WTC11 (cell line): Measurements from ENCODE around the gene KSR2. TPM values are rescaled to one million over a fixed set of nuclear protein-coding genes. Genes with fewer than 3 reads are reported as not detected.

Experiments used
- ATAC-seq: fragments of 200-7000 bp; cut with Tn5 transposase; 2 replicates; pipeline ENCODE4 v1.10.0; 2021; ENCODE audit warnings: mild to moderate bottlenecking, moderate library complexity
- CTCF ChIA-PET: fragments of 300-600 bp; sonication (Branson Sonifier 250); formaldehyde crosslinking; loops from one replicate; lab custom pipeline; 2021; ENCODE audit warnings: antibody characterized with exemption; lab: Charles Lee
- POLR2A ChIA-PET: fragments of 350-600 bp; sonication (Branson Sonifier 250); formaldehyde crosslinking; loops from one replicate; lab custom pipeline; 2021; ENCODE audit warnings: antibody characterized with exemption; lab: Charles Lee
- DNase-seq: peaks from one replicate; pipeline ENCODE4 v3.0.0; 2021; ENCODE audit warnings: low spot score
- H3K27ac Mint-ChIP-seq: 2 replicates; pipeline ENCODE4 v1.8.0; 2021; ENCODE audit warnings: mixed read lengths
- H3K27me3 Mint-ChIP-seq: 2 replicates; pipeline ENCODE4 v1.8.0; 2021; ENCODE audit warnings: low read depth, mild to moderate bottlenecking, moderate library complexity, mixed read lengths
- H3K36me3 Mint-ChIP-seq: 2 replicates; pipeline ENCODE4 v1.8.0; 2021; ENCODE audit warnings: mixed read lengths
- H3K4me1 Mint-ChIP-seq: 2 replicates; pipeline ENCODE4 v1.8.0; 2022; ENCODE audit warnings: mixed read lengths
- H3K4me3 Mint-ChIP-seq: 2 replicates; pipeline ENCODE4 v1.8.0; 2021; ENCODE audit warnings: mild to moderate bottlenecking, moderate library complexity, mixed read lengths
- H3K9me3 Mint-ChIP-seq: 2 replicates; pipeline ENCODE4 v1.8.0; 2021; ENCODE audit warnings: mixed read lengths
- CREM ChIP-seq: sonication (generic); formaldehyde crosslinking; IDR thresholded peaks from 2 replicates; pipeline ENCODE4 v1.8.1; 2022; ENCODE audit warnings: mild to moderate bottlenecking, missing genetic modification reagents, moderate library complexity
- GTF2I ChIP-seq: fragments of 250-450 bp; sonication (Bioruptor Pico); conservative IDR thresholded peaks from 2 replicates; pipeline ENCODE4 v1.4.0; 2021; ENCODE audit warnings: mild to moderate bottlenecking
- IRF2 ChIP-seq: sonication (generic); formaldehyde crosslinking; IDR thresholded peaks from 2 replicates; pipeline ENCODE4 v1.8.0; 2022; ENCODE audit warnings: low read depth, missing genetic modification reagents, borderline replicate concordance
- NR2C2 ChIP-seq: sonication (generic); formaldehyde crosslinking; IDR thresholded peaks from 2 replicates; pipeline ENCODE4 v1.8.0; 2022; ENCODE audit warnings: mild to moderate bottlenecking, missing genetic modification reagents
- NR3C1 ChIP-seq: sonication (generic); formaldehyde crosslinking; conservative IDR thresholded peaks from 2 replicates; pipeline ENCODE4 v1.8.1; 2023; ENCODE audit warnings: low read depth, mild to moderate bottlenecking, missing genetic modification reagents
- SMAD4 ChIP-seq: sonication (generic); formaldehyde crosslinking; IDR thresholded peaks from 2 replicates; pipeline ENCODE4 v1.8.0; 2022; ENCODE audit warnings: mild to moderate bottlenecking, missing genetic modification reagents
- ZNF219 ChIP-seq: sonication (generic); formaldehyde crosslinking; IDR thresholded peaks from 2 replicates; pipeline ENCODE4 v1.8.0; 2023; ENCODE audit warnings: missing genetic modification reagents, mild to moderate bottlenecking, borderline replicate concordance
- ZNF317 ChIP-seq: sonication (generic); formaldehyde crosslinking; IDR thresholded peaks from 2 replicates; pipeline ENCODE4 v1.8.1; 2023; ENCODE audit warnings: low read depth, mild to moderate bottlenecking, moderate library complexity, missing genetic modification reagents, borderline replicate concordance
- total RNA-seq: library from RNA; stranded (reverse); gene quantifications from 3 replicates; pipeline ENCODE4 v1.2.3, GENCODE V29; 2021
- TF ChIP-seq, protein P1 (sequence below): fragments of 250-450 bp; sonication (Bioruptor Pico); IDR thresholded peaks from 2 replicates; pipeline ENCODE4 v1.8.0; 2021; ENCODE audit warnings: mild to moderate bottlenecking
- TF ChIP-seq, protein P2 (sequence below): sonication (generic); formaldehyde crosslinking; IDR thresholded peaks from 2 replicates; pipeline ENCODE4 v1.8.0; 2023; ENCODE audit warnings: missing genetic modification reagents, mild to moderate bottlenecking, borderline replicate concordance
- TF ChIP-seq, protein P3 (sequence below): sonication (generic); formaldehyde crosslinking; IDR thresholded peaks from 2 replicates; pipeline ENCODE4 v1.8.0; 2022; ENCODE audit warnings: mild to moderate bottlenecking, missing genetic modification reagents
- TF ChIP-seq, protein P4 (sequence below): sonication (generic); formaldehyde crosslinking; IDR thresholded peaks from 2 replicates; pipeline ENCODE4 v1.8.0; 2022; ENCODE audit warnings: mild to moderate bottlenecking, missing genetic modification reagents
- TF ChIP-seq, protein P5 (sequence below): fragments of 250-450 bp; sonication (Bioruptor Pico); IDR thresholded peaks from 2 replicates; pipeline ENCODE4 v1.9.0; 2021; ENCODE audit warnings: moderate library complexity, mild to moderate bottlenecking, inconsistent platforms, borderline replicate concordance
- TF ChIP-seq, protein P6 (sequence below): sonication (generic); formaldehyde crosslinking; IDR thresholded peaks from 2 replicates; pipeline ENCODE4 v1.8.1; 2023; ENCODE audit warnings: mild to moderate bottlenecking, missing genetic modification reagents, moderate library complexity
- TF ChIP-seq, protein P7 (sequence below): fragments of 250-450 bp; sonication (Bioruptor Pico); IDR thresholded peaks from 2 replicates; pipeline ENCODE4 v1.9.0; 2021; ENCODE audit warnings: mild to moderate bottlenecking
- TF ChIP-seq, protein P8 (sequence below): sonication (generic); formaldehyde crosslinking; IDR thresholded peaks from 2 replicates; pipeline ENCODE4 v1.8.1; 2023; ENCODE audit warnings: mild to moderate bottlenecking, missing genetic modification reagents

KSR2 gene
- total RNA-seq, 1 experiment from 2014 or later: 2.4 TPM

DNA sequence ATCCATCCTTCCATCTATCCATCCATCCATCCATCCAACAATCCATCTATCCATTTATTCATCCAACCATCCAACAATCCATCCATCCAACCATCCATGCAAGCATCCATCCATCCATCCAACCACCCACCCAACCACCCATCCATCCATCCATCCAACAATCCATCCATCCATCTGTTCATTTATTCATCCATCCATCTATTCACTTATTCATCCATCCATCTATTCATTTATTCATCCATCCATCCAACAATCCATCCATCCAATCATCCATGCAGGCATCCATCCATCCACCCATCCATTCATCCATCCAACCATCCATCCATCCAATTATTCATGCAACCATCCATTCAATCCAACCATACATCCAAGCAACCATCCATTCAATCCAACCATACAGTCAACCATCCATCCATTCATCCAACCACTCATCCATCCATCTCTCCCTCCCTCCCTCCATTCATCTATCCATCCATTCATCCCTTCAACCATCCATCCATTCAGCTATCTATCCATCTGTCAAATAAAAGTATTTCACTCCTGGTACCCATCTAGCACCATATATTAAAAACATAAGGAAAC, 86.1 kb downstream of the KSR2 start (continued):
- TF ChIP-seq, protein P1, sequence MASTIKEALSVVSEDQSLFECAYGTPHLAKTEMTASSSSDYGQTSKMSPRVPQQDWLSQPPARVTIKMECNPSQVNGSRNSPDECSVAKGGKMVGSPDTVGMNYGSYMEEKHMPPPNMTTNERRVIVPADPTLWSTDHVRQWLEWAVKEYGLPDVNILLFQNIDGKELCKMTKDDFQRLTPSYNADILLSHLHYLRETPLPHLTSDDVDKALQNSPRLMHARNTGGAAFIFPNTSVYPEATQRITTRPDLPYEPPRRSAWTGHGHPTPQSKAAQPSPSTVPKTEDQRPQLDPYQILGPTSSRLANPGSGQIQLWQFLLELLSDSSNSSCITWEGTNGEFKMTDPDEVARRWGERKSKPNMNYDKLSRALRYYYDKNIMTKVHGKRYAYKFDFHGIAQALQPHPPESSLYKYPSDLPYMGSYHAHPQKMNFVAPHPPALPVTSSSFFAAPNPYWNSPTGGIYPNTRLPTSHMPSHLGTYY (CRISPR knock-in tag): no peak
- no peak for TF ChIP-seq ZNF219 (CRISPR knock-in tag)
- TF ChIP-seq IRF2 (CRISPR knock-in tag): no peak

DNA sequence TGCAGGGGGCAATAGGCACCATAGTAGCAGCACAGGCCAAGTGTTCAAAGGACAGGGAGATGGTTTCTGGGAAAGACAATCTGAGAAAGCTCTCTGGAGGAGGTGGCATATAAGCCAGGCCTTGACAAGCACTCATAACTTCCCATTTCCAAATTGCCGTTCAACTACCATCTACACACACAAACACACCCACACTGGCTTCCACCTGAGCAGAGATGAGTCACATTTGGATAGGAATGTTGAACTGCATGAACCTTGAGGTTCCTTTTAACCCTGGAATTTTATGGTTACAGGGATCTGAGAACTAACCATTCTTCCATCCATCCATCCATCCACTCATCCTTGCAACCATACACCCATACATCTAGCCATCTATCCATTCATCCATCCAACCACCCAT, 86.6 kb downstream of the KSR2 start:
- no peak for ATAC-seq
- H3K27me3 Mint-ChIP-seq: no peaks in the 10 kb centered on the region; the same call in 1 of the 2 replicates
- no peaks in the 10 kb centered on the region for H3K36me3 Mint-ChIP-seq
- H3K4me1 Mint-ChIP-seq: peaks cover 10% of the 10 kb centered on the region; the same call in 1 of the 2 replicates
- no peak overlapping the region for H3K27ac Mint-ChIP-seq
- H3K9me3 Mint-ChIP-seq: peaks cover 8% of the 10 kb centered on the region
- POLR2A ChIA-PET: no interaction called here
- CTCF ChIA-PET: interaction anchor here (0.5 kb wide), 1 partner anchor 613 kb away, joined by 3 read pairs; no protein-coding TSS in a partner anchor
- DNase-seq: no peak
- no peak for TF ChIP-seq NR3C1
- TF ChIP-seq, protein P2, sequence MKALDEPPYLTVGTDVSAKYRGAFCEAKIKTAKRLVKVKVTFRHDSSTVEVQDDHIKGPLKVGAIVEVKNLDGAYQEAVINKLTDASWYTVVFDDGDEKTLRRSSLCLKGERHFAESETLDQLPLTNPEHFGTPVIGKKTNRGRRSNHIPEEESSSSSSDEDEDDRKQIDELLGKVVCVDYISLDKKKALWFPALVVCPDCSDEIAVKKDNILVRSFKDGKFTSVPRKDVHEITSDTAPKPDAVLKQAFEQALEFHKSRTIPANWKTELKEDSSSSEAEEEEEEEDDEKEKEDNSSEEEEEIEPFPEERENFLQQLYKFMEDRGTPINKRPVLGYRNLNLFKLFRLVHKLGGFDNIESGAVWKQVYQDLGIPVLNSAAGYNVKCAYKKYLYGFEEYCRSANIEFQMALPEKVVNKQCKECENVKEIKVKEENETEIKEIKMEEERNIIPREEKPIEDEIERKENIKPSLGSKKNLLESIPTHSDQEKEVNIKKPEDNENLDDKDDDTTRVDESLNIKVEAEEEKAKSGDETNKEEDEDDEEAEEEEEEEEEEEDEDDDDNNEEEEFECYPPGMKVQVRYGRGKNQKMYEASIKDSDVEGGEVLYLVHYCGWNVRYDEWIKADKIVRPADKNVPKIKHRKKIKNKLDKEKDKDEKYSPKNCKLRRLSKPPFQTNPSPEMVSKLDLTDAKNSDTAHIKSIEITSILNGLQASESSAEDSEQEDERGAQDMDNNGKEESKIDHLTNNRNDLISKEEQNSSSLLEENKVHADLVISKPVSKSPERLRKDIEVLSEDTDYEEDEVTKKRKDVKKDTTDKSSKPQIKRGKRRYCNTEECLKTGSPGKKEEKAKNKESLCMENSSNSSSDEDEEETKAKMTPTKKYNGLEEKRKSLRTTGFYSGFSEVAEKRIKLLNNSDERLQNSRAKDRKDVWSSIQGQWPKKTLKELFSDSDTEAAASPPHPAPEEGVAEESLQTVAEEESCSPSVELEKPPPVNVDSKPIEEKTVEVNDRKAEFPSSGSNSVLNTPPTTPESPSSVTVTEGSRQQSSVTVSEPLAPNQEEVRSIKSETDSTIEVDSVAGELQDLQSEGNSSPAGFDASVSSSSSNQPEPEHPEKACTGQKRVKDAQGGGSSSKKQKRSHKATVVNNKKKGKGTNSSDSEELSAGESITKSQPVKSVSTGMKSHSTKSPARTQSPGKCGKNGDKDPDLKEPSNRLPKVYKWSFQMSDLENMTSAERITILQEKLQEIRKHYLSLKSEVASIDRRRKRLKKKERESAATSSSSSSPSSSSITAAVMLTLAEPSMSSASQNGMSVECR (CRISPR knock-in tag): no peak
- TF ChIP-seq NR2C2: no peak
- TF ChIP-seq SMAD4: no peak
- no peak for TF ChIP-seq ZNF219 (CRISPR knock-in tag)
- TF ChIP-seq CREM (CRISPR knock-in tag): no peak
- TF ChIP-seq, protein P1 (CRISPR knock-in tag): no peak
- no peak for TF ChIP-seq GTF2I (CRISPR knock-in tag)
- TF ChIP-seq, protein P3, sequence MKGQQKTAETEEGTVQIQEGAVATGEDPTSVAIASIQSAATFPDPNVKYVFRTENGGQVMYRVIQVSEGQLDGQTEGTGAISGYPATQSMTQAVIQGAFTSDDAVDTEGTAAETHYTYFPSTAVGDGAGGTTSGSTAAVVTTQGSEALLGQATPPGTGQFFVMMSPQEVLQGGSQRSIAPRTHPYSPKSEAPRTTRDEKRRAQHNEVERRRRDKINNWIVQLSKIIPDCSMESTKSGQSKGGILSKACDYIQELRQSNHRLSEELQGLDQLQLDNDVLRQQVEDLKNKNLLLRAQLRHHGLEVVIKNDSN (CRISPR knock-in tag): no peak
- no peak overlapping the region for H3K4me3 Mint-ChIP-seq

DNA sequence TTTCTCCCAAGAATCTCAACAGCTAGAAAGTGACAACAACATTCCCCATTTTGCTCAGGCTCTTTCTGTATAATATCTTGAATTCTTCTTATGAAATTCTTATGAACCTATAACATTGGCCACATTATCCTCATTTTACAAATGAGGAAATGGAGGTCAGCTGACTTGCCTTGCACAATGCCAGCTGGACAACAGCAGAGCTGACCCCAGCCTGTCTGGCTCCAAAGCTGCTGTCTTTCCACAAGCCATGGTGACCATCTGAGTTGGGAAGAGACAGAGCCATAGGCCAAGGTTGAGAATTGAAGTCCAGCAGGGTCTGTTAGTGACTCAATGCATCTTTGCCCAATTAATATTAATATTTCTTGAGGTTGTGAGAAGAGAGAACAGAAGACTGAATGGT, 87.3 kb downstream of the KSR2 start:
- POLR2A ChIA-PET: no interaction called here
- no peak for DNase-seq
- Mint-ChIP-seq H3K4me3 (no peak overlapping the region), H3K9me3 (peaks cover 8% of the 10 kb centered on the region), H3K27me3 (no peaks in the 10 kb centered on the region; the same call in 1 of the 2 replicates), H3K27ac (no peak overlapping the region), H3K36me3 (no peaks in the 10 kb centered on the region), H3K4me1 (peaks cover 10% of the 10 kb centered on the region; the same call in 1 of the 2 replicates)
- no peak for ATAC-seq
- CTCF ChIA-PET: interaction anchor here (0.5 kb wide), 1 partner anchor 612 kb away, joined by 3 read pairs; no protein-coding TSS in a partner anchor
- TF ChIP-seq, protein P4, sequence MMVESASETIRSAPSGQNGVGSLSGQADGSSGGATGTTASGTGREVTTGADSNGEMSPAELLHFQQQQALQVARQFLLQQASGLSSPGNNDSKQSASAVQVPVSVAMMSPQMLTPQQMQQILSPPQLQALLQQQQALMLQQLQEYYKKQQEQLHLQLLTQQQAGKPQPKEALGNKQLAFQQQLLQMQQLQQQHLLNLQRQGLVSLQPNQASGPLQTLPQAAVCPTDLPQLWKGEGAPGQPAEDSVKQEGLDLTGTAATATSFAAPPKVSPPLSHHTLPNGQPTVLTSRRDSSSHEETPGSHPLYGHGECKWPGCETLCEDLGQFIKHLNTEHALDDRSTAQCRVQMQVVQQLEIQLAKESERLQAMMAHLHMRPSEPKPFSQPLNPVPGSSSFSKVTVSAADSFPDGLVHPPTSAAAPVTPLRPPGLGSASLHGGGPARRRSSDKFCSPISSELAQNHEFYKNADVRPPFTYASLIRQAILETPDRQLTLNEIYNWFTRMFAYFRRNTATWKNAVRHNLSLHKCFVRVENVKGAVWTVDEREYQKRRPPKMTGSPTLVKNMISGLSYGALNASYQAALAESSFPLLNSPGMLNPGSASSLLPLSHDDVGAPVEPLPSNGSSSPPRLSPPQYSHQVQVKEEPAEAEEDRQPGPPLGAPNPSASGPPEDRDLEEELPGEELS (CRISPR knock-in tag): no peak
- TF ChIP-seq, protein P5, sequence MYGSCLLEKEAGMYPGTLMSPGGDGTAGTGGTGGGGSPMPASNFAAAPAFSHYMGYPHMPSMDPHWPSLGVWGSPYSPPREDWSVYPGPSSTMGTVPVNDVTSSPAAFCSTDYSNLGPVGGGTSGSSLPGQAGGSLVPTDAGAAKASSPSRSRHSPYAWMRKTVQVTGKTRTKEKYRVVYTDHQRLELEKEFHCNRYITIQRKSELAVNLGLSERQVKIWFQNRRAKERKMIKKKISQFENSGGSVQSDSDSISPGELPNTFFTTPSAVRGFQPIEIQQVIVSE (CRISPR knock-in tag): no peak
- TF ChIP-seq, protein P6, sequence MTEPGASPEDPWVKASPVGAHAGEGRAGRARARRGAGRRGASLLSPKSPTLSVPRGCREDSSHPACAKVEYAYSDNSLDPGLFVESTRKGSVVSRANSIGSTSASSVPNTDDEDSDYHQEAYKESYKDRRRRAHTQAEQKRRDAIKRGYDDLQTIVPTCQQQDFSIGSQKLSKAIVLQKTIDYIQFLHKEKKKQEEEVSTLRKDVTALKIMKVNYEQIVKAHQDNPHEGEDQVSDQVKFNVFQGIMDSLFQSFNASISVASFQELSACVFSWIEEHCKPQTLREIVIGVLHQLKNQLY (CRISPR knock-in tag): no peak
- TF ChIP-seq ZNF317 (CRISPR knock-in tag): no peak
- TF ChIP-seq, protein P7, sequence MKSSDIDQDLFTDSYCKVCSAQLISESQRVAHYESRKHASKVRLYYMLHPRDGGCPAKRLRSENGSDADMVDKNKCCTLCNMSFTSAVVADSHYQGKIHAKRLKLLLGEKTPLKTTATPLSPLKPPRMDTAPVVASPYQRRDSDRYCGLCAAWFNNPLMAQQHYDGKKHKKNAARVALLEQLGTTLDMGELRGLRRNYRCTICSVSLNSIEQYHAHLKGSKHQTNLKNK: no peak
- TF ChIP-seq, protein P8, sequence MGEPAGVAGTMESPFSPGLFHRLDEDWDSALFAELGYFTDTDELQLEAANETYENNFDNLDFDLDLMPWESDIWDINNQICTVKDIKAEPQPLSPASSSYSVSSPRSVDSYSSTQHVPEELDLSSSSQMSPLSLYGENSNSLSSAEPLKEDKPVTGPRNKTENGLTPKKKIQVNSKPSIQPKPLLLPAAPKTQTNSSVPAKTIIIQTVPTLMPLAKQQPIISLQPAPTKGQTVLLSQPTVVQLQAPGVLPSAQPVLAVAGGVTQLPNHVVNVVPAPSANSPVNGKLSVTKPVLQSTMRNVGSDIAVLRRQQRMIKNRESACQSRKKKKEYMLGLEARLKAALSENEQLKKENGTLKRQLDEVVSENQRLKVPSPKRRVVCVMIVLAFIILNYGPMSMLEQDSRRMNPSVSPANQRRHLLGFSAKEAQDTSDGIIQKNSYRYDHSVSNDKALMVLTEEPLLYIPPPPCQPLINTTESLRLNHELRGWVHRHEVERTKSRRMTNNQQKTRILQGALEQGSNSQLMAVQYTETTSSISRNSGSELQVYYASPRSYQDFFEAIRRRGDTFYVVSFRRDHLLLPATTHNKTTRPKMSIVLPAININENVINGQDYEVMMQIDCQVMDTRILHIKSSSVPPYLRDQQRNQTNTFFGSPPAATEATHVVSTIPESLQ (CRISPR knock-in tag): no peak
